Stimulated activated CD4-positive, alpha-beta T cell treated with anti-CD3 and anti-CD28 coated beads, Interleukin-4, amount 100 ng/mL, for 4 hours (primary cell): Measurements from ENCODE around the gene FSTL5.

ENCODE experiments used
- DNase-seq, 2 experiments: peaks; one replicate each; pipeline ENCODE4 v3.0.0-alpha.2; 2020

Gene FSTL5

DNA sequence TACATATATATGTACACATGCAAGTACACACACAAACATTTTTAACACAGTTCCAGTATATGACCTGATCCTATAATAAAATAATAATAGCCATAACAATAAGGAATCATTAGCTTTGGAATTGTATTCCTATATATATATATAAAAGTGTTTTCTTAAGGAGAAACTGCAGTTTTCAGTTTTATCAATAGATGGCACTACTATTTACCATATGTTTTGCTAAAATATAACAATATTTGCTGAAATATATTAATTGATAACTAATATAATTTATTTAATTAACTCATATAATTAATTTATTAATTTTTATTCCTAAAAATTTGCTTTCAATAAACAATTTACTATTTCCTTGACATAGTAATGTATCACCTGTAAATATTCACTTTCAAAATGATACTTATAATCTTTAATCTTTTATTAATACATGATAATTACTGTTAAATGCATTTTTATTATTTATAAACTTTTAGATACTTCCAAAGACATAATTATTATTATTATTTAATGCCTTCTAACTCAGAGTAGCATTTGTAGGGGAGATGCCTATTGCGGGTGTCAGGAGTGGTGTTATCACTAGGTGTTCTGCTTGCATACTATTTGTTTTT, 599.5 kb downstream of the FSTL5 start:
- no peak for DNase-seq

DNA sequence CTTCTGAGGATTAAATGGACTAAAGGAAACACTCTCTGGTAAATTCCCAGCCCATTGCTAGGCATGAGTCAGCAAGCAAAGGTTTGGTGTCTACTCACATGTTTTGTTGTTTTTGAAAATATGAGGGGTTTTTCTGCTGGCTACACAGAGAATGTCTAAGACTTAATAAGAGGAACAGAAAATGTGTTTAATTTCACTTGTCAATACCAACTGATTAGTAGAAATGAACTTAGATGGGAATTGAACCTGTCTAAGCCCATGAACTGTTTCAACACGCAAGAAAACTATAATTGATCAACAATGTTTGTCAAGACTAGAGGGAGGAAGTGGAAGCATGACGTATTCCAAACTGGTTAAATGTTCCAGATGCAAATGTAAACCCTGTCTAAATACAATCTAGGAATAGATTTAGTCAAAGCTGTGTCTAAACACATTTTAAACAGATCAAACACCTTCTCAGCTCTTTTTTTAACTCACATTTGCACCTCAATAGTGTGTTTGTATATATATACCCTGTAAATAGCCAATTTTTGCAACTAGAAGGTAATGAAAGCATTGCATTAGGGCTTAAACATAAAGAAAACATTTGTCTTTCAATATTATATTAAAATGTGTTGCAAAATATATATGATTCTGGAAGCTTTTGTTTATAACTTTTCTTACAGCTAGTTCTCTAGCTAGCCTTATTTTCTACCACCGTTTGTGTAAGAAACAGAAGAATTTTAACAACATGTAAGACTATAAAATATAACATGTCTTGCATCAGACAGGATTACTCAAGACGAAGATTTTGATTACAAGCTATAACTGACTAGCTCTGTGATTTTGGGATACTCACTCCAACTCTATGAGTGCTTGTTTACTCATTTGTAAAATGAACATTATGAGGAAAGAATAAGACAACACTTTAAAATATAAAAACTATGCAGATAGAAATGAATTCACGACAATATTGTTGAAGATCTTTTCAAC, 607.8 kb downstream of the FSTL5 start:
- no peak for DNase-seq

DNA sequence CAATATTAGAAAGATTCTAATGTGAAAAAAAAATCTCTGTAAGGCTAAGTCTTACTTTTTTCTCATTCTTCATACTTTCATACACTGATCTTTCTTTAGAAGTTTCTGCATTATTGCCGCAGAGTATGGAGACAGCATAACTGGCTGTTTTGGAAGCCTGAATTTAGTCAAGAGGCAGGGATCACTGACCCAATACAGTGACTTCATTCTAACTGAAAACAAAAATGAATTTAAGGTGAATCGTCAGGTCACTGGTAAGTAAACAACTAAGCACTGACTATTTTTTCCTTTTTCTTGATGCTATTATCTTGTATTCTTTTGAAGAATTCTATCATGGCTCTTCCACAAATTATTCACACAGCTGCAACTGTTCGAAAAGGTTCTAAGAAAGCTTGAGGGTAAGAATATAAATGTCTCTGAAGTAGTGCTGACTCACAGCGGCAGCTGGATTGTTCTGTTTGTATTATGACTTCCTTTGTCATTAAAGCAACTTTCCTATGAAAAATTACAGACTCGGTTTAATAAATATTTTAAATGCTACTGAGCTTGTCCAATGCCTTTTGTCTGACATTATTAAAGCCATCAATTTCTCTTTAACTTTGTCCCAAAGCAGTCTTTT, 609.3 kb downstream of the FSTL5 start:
- no peak for DNase-seq

DNA sequence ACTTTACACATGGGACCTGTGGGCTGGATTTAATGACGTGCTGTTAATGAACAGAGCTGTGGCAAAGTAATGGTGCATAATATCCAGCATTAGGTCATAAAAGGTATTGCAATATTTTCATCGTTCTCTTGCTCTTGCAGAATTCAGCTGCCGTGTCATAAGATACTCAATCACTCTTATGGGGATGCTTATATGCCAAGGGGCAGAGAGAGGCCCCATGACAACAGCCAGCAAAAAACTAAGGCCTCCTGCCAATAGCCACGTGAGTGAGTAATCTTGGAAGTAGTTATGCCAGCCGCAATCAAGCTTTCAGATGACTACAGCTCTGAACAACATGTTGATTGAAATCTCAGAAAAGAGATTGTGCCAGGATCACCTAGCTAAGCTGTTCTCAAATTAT, 616.9 kb downstream of the FSTL5 start:
- no peak for DNase-seq

DNA sequence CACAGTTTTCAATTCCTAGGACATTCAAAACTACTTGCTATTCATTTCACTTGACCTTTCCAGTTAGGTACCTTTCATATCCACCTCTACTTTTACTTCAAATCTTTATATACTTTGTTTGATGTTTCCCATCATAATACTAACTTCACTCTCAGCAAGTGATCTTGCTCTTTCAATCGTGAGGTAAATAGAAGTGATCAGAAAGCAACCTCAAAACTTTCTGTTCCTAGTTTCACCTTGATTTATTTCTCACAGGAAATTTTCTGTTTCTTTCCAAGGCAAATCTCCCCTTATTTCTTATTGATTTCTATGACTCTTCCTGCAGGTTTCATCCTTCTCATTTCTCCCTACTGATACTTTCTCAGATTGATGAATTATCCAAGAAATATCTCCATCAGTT, 623.5 kb downstream of the FSTL5 start:
- no peak for DNase-seq

DNA sequence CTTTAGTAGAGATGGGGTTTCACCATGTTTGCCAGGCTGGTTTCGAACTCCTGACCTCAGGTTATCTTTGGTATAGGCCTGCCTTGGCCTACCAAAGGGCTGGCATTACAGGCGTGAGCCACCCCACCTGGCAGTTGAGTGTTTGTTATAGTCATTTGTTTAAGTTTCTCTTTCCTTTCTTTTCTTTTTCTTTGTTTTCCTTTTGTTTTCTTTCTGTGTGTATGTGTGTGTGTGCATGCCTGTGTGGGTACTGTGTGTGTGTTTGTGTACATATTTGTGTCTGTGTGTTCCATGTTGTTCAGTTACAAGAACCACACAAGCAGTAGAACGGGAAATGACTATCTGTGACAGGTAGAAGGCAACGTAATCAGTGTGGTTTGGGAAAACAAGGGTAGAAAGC, 624.9 kb downstream of the FSTL5 start:
- DNase-seq: no peak

DNA sequence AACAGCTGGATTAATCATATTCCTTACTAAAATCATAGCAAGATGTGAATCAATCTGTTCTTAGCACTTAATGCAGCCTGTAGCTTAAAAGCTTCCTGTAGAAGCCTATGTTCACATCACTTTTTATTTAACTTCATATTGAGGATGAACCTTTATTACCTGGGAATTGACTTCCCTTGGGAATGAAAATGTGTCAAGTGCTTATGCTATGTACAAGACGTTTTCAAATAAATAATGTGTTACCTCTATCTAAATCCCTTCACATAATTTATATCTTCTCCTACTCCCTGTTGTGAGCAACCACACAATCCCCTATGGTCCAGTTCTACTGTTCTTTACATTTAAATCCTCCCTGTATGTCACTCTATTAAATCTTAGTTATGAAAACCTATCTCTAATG, 633.1 kb downstream of the FSTL5 start:
- DNase-seq: no peak

DNA sequence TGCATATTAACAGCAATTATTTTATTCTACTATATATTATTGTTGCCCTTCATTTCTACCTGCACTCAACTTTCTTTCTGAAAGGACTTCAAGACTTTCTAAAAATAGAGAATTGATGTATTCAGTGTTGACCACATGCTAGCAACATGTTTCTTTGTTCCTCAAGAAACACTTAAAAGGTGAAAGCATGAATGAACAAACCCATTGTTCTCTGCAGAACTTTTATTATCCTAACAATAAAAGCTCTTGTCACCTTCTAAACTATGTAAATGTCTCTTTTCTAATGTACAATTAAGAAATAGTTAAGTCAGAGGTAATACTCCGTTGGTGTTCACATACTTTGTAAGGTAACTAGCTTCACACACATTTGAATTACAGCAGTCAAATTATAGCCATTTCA, 638.7 kb downstream of the FSTL5 start:
- no peak for DNase-seq

DNA sequence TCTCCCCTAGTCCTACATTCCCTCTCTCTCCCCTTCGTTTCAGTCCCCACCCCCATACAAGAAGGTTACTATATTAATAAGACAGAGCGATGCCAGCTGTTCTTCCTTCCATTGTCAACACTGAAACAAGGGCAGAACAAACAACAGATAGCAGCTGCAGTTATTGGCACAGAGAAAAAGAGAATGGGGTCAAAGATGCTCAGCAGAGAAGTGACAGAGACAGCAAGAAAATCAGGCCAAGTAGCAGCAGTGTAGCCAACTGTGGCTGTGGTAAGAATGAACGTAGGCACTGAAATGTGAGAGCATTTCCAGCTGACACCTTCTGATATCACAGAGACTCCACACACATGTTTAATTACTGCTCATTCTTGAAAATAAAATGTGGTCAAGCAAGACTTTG, 641.8 kb downstream of the FSTL5 start:
- no peak for DNase-seq

DNA sequence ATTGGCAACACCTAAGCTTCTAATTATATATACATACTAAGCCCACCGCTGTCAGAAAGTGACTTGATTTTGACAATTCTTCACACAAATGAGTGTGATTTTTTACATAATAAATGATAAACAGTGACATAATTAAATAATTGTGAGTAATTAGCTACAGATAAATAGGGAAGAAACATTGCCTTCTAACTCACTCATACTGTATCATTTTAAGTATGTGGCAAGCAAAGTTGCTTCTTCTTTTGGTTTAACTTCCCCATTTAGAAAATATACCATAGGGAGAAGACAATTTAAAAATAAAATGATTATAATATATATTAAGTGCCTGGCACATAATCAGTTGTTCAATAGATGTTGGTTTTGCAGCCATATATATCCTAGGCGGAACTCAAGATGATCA, 644.2 kb downstream of the FSTL5 start:
- no peak for DNase-seq

DNA sequence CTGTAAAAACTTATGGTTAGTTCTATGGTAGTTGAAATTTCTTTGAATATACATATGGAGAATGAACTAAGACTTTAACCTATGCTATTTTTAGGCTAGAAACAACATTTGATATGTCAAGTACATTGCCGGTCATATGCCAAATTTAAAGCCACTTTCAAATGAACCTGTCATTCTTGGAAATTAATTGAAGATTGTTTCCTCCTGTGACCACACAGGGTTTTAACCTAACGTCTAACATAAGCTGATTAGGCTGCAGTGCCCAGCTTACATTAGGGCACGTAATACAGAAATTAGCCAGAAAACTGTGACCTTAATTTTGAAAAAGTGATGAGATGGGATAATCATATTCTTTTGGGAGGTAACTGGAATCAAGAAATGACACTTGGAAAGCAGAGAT, 645.9 kb downstream of the FSTL5 start:
- no peak for DNase-seq

DNA sequence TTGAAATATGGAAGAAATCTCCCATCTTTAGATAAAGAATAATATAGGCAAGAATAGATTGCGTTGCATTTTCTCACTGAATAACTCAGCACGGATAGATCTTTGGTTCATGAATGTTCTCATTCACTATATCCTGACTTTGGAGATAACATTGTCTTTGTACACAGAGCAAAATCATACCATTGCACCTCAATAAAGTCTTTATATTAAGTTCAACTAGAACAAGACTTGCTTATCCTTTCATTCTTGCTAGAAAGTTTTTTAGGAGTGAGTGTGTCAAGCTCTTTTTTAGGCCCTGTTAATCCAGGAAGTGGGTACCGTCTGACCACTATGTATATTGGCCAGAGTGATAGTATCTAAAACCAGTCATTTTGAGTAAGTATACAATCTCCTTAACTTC, 658.7 kb downstream of the FSTL5 start:
- no peak for DNase-seq

DNA sequence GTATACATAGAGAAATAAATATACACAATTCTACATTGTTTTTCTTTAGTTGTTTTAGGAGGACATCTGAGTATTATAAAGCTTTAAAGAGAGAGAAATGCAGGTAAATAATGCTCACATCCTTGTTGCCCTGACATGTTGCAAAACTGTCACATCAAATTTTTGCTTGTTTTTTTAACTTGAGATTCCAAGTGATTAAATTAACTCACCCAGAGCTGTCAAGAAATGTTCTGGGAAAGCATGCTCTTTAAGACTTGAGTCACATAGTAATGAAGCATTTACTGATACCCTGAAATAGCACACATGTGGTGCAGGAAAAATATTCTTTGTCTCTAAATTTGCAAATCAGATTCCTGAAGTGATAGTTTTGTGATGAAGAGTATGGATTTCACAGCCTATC, 665.6 kb downstream of the FSTL5 start:
- DNase-seq: no peak

DNA sequence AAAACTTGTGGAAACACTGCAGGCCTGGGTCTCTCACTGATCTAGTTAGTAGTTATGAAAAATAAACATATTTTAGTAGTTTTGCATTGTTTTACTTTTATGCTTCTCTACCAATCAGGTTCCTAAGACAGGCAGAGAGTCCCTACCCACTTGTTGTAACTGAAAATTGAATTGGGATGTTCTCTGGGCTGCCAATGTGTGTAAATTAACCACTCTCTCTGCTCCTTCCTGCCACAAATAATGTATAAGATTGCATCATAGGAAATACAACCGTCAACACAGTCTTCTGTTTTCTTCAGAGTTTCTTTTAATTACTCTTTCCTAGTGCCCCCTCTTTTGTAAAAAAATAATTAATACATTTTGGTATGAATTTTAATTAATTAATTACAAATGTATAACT, 677.3 kb downstream of the FSTL5 start:
- DNase-seq: no peak

DNA sequence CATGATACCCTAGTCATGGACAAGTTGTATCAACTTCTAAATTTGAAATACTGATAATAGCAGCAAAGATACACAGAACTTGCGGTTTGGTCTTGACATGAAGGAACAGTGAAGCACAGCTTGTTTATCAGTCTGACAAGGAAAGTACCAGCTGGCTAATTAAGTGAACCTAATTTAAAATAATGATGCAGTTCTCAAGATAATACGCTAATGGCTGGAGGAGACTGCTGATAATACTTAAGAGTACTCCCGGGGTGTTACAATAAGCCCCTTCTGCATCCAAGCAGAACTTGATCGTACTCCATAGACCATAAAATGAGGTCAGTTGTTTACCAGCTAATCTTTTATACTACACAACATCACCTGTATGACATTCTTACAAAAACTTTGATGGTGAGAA, 697.5 kb downstream of the FSTL5 start:
- no peak for DNase-seq

DNA sequence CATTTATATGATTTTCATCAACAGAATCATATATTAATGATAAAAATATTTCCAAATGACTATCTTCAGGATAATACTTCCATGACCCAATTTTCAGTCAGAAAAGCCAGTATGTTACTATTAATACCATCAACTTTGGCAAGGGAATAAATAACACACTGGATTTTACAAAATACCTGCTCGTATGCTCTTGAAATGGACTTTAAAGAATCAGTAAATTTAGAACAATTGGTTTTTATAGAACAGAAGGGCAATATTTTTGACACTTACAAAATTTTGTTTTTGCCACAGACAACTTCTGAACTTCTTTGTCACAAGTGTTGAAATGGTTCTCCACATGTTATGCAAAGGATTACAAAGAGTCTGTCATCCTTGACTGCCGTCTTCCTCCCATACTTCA, 700.4 kb downstream of the FSTL5 start:
- no peak for DNase-seq

DNA sequence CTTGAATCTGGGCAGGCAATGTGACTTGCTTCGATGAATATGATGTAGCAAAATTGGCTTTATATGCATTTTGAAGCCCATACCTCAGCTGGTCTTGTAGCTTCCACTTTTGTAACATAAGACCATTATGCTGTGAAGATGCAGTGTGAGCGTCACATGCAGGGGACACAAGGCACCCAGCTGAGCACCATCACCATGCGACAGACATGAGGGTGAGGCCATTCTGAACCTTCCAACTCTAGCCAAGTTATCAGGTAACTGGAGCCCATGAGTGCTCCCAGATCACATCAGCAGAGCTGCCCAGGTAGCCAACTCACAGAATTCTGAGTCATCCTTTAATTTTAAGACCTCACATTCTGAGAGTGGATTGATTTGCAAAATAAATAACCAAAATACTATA, 705.9 kb downstream of the FSTL5 start:
- DNase-seq: no peak

DNA sequence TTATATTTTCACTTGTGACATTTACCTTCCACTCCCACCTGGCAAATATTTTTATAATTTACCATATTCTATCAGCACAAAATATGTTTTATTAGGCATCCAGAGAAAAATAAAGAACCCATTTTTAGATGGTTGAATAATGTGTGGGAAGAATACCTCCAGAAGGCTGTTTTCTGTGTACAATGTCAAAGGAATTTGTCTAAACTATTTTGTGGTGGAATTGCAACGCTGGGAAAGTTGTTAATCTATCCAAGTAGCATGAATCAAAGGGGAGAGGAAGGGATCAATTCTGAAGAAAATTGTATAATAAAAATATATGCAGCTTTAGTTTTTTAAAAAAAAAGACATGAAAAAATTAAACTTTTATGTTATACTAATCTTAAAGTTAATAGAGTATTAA, 706.5 kb downstream of the FSTL5 start:
- no peak for DNase-seq

DNA sequence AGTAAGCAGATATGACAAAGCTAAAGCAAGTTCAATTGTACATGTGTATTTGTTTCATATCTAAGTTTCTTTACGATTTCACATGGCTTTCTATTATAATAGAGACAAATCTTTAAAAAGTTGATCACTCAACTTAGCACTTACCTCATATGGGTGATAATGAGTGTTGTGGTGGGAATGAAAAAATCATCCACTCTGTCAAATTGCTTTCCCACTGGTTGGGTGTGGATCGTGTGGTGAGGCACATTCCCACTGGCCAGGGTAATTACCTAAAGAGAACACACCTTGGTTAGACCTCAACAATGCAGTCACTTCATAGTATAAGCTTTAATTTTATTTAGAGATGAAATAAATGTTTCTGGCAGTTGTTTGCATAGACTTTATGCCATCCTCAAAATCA, 708.9 kb downstream of the FSTL5 start:
- no peak for DNase-seq

DNA sequence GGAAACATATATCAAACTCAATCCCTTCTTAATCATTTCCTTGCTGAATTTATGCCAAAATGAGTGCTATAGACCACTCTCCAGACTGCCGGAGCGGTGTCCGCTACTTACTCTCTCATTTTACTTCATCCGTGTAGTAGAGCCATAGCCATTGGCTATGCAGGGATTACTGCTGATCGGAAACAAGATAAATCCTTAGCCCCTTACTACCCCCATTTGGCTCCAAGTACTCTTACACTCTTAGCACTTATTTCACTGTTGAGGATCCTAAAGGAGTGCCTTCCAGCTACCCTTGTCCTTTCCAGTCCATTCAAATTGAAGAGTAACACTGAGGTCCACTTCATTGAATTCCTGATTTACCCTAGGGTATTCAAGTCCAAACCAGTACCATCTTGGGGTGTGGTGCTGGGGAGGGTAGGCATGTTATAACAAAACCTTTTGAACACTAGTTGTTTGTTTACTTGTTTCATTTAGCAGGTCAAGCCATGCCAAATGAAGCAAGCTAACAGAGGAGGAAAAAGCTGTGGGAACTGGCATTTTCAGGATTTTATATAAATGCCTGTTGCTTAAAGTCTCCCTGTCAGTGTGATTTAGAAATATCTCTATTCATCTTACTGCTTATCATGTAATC, 715.1 kb downstream of the FSTL5 start:
- DNase-seq: no peak

DNA sequence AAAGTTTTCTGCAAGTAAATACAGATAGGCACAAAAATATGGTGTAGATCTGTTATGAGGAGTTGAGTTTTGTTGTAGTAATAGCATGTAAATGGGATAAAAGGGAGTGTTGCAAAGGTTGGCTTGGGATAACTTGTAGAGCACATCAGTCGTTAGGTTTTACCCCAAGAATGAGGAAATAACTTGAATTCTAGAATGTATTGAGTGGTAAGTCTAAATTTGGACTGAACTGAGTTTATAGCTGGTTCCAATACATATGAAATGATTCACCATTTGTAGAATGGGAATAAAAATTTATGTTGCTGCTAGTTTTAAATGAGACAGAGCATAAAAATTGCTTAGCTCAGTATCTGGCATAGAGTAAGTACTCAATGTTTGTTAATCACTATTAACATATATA, 719.2 kb downstream of the FSTL5 start:
- DNase-seq: no peak

DNA sequence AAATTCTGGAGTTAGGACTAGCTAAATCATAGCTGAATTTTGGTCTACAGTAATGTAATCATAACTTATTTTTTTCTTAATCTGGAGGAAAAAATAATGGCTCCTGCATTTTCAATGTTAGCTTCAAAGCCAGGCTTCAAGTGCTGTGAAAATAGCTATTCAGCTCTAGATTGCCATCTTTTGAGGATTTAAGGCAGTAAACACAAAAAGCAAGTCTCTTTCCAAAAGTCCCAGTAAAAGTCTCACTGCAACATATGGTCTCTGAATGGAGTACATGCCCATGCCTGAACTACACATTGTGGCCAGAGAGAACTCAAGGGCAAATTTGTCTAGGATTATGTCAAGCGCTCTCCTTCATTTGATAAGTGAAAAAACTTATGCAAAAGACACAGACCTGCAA, 720.9 kb downstream of the FSTL5 start:
- no peak for DNase-seq

DNA sequence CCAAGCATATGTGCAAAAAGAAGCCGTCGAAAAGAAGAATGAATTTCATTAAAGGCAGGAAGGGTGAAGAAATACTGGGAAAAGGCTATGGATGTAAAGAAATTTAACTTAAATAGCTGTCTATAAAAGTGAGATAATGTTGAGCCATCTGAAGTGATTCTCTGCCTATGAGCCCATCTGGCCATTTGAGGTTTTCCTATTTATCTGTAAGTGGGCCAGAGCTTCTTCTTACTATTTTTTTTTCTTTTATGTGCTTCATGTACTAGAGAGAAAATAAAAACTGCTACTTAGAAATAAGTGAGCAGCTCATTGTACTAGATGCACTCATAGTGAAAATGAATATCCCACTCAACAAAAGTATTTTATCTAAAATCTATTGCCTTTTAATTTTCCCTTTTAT, 725.7 kb downstream of the FSTL5 start:
- no peak for DNase-seq
